Left lung (tissue), 10 donors: ENCODE results near the gene TELO2. TPM values are rescaled to one million over a fixed set of nuclear protein-coding genes. Genes with fewer than 3 reads are reported as not detected.

Experiments used
- ATAC-seq: fragments of 200-7000 bp; cut with Tn5 transposase; one replicate; pipeline ENCODE4 v1.9.1; 2020; ENCODE audit warnings: moderate library complexity
- DNase-seq, 4 donors: peaks; one replicate each; pipeline ENCODE4 v3.0.0-alpha.2; 2013 to 2020
- H3K27ac ChIP-seq, 2 donors: fragments of 200-600 bp; sonication (generic) in 1 of 2; one replicate each; pipeline versions ENCODE4 v1.5.0 to v1.8.0; 2020 to 2021
- H3K27me3 ChIP-seq, 2 donors: fragments of 200-600 bp; sonication (generic) in 1 of 2; one replicate each; pipeline versions ENCODE4 v1.5.0 to v1.8.0; 2020 to 2021
- H3K36me3 ChIP-seq, 2 donors: fragments of 200-600 bp; sonication (generic) in 1 of 2; one replicate each; pipeline versions ENCODE4 v1.5.0 to v1.8.0; 2020 to 2021
- H3K4me1 ChIP-seq, 2 donors: fragments of 200-600 bp; one replicate each; pipeline ENCODE4 v1.8.0; 2021
- H3K4me3 ChIP-seq, 2 donors: fragments of 200-600 bp; sonication (generic) in 1 of 2; one replicate each; pipeline versions ENCODE4 v1.5.0 to v1.8.0; 2020 to 2021; ENCODE audit warnings: mild to moderate bottlenecking in 1 of 2
- H3K9me3 ChIP-seq, 2 donors: fragments of 200-600 bp; sonication (generic) in 1 of 2; one replicate each; pipeline versions ENCODE4 v1.5.0 to v1.8.0; 2020 to 2021
- intact Hi-C, 2 donors: fragments of 100-400 bp; cut with DNase I; formaldehyde crosslinking; loops; one replicate each; pipeline versions ENCODE4 v1.11.2 to v1.14.2; 2022
- polyA plus RNA-seq, 6 donors: library from polyadenylated mRNA; unstranded; fragments of 120-200 nt; gene quantifications; one replicate each; pipeline ENCODE4 v1.2.1, GENCODE V29; 2013; ENCODE audit not compliant: insufficient read length in 6 of 6
- total RNA-seq, 2 donors: library from RNA; stranded (reverse); fragmentation: NEBNext Ultra II Directional; extraction: Animal tissue kit (Norgen Biotek cat#: 25700); gene quantifications; one replicate each; pipeline ENCODE4 v1.2.1, GENCODE V29; 2021
- TF ChIP-seq, protein P1 (sequence below), 2 donors: fragments of 200-600 bp; sonication (generic) in 1 of 2; IDR thresholded peaks; one replicate each; pipeline versions ENCODE4 v1.5.0 to v1.8.0; 2021; ENCODE audit warnings: antibody characterized with exemption in 2 of 2
- donor health status: DM: no; HTN: yes; CAD: no.
- donor health status: DM: no; HTN: no; CAD: no.

TELO2 gene
- total and polyA plus RNA-seq, 8 donors, result 24.5 to 49.1 (median 35.1) TPM

DNA sequence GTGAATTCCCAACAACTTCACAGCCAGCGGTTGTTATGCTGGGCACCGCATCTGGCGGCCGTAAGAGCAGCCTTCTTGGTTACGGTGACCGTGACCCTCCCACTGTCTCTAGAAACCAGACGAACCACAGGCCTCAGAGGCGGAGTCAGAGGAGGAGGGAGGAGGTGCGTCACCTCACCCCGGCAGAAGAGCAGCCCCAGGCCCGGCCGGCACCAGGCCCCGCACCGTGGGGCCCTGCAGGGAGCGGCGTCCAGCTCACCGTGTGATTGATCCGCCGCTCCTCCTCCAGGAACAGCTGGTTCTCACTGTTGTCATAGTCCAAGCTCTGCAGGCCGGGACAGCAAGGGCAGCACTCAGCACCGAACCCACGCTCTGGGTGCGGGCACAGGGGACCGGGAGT, 32.0 kb upstream of the TELO2 start:
- H3K27ac ChIP-seq, result no peak overlapping the region
- ATAC-seq, result no peak
- intact Hi-C loops, result no loop called here

DNA sequence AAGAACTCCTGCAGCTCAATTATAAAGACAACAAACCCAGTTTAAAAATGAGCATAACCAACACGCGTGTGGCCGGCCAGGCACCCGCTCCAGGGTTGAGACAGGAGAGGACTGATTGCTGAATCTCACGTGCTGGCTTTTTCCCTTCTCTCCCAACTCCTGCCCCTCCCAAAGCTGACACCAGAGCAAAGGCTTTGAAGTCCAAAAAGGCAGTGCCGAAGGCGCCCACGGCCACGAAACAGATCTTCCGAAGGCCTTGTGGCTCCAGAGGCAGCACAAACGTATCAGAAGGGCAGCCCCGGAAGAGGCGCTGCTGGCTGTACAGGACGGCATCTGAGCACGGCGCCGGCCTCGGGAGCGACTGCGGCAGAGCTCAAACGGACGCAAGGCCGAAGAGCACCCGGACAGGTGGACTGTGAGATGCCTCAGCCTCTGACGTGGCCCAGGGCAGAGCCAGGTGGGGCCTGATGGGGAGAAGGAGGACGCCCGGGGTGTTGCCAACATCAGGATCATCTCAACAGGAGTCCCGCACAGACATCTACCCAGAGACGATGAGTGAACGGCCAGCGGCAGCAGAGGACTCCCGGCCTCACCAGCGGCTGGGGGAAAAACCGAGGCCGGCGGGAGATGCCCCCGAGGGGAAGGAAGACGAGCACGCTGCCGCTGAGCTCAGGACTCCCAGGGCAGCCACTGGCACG, 28.8 kb upstream of the TELO2 start:
- ATAC-seq (no peak), DNase-seq (peak in 1 of 4 donors; percentile 69)
- Histone ChIP-seq H3K4me1 (peaks cover 0 to 11% of the 10 kb centered on the region in 2 donors), H3K4me3 (no peak overlapping the region), H3K36me3 (peaks cover 0 to 56% of the 10 kb centered on the region in 2 donors), H3K27ac (no peak overlapping the region), H3K27me3 (no peaks in the 10 kb centered on the region), H3K9me3 (no peaks in the 10 kb centered on the region)
- intact Hi-C loops, result no loop called here
- TF ChIP-seq, protein P1, sequence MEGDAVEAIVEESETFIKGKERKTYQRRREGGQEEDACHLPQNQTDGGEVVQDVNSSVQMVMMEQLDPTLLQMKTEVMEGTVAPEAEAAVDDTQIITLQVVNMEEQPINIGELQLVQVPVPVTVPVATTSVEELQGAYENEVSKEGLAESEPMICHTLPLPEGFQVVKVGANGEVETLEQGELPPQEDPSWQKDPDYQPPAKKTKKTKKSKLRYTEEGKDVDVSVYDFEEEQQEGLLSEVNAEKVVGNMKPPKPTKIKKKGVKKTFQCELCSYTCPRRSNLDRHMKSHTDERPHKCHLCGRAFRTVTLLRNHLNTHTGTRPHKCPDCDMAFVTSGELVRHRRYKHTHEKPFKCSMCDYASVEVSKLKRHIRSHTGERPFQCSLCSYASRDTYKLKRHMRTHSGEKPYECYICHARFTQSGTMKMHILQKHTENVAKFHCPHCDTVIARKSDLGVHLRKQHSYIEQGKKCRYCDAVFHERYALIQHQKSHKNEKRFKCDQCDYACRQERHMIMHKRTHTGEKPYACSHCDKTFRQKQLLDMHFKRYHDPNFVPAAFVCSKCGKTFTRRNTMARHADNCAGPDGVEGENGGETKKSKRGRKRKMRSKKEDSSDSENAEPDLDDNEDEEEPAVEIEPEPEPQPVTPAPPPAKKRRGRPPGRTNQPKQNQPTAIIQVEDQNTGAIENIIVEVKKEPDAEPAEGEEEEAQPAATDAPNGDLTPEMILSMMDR (IDR thresholded peaks at IDR 0.05), result no peak

More for the DNA sequence above, 32.0 kb upstream of the TELO2 start:
- Histone ChIP-seq H3K27me3 (no peaks in the 10 kb centered on the region), H3K4me3 (no peak overlapping the region), H3K36me3 (peaks cover 0 to 86% of the 10 kb centered on the region in 2 donors), H3K9me3 (no peaks in the 10 kb centered on the region), H3K4me1 (no peaks in the 10 kb centered on the region)
- no peak for DNase-seq
- TF ChIP-seq, protein P1 (IDR thresholded peaks at IDR 0.05), result no peak

DNA sequence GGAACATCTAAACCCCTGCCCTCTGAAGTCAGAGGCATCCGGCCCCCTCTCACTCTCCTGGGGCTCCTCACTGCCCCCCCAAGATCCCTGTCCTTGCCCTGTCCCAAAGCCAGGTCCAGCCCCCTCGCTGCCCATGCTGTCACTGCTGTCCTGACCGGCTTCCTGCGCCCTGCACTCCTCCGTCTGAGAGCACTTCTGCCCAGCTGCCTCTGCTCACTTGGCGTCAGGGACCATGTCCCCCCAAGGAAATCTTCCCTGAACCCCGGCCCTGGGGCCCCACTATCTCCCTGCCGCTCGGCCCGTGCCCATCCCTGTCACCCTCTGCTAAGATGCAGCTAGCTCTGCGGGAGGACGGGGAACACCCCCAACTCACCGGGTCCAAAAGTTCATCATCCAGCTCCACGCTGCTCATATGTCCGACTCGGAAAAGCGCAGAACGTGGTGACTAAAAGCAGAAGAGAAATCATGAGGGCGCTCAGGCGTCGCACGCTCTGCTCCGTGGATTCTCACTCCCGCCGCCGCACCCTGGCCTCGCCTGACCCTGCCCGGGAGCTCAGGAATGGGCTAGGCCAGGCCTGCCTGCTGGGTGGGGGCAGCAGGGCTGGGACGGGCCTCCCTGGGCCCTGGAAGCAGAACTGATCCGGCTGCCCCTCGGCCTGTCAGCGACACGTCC, 28.1 kb upstream of the TELO2 start:
- no peaks in the 10 kb centered on the region for H3K27me3 ChIP-seq
- DNase-seq (peak in 1 of 4 donors; percentile 67), ATAC-seq (no peak)
- peaks cover 0 to 18% of the 10 kb centered on the region in 2 donors for H3K4me1 ChIP-seq
- H3K36me3 ChIP-seq, result peaks cover 0 to 53% of the 10 kb centered on the region in 2 donors
- H3K27ac ChIP-seq, result no peak overlapping the region
- H3K4me3 ChIP-seq, result no peak overlapping the region
- no peaks in the 10 kb centered on the region for H3K9me3 ChIP-seq
- TF ChIP-seq, protein P1 (IDR thresholded peaks at IDR 0.05), result no peak
- intact Hi-C loops, result no loop called here

DNA sequence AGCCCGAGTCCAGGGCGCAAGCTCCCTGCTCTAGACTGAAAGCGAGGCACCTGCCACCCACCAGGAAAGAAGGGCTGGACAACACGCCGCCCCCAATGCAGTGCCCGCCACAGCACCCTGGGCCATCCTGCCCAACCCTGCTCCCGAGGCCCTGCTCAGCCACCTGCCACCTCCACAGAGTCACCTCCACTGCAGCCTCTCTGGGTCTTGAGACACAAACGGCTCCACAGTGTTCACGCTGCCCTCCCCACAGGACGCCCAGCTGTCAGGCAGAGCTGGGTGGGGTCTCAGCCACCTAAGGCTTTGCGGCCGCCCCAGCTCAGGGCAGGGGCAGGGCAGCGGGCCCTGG, 27.6 kb upstream of the TELO2 start:
- Histone ChIP-seq H3K27ac (no peak overlapping the region), H3K27me3 (no peaks in the 10 kb centered on the region), H3K36me3 (peaks cover 0 to 48% of the 10 kb centered on the region in 2 donors), H3K9me3 (no peaks in the 10 kb centered on the region), H3K4me3 (no peak overlapping the region), H3K4me1 (peaks cover 4 to 23% of the 10 kb centered on the region in 2 donors)
- ATAC-seq (no peak), DNase-seq (no peak)
- intact Hi-C loops, result no loop called here
- TF ChIP-seq, protein P1 (IDR thresholded peaks at IDR 0.05), result no peak

DNA sequence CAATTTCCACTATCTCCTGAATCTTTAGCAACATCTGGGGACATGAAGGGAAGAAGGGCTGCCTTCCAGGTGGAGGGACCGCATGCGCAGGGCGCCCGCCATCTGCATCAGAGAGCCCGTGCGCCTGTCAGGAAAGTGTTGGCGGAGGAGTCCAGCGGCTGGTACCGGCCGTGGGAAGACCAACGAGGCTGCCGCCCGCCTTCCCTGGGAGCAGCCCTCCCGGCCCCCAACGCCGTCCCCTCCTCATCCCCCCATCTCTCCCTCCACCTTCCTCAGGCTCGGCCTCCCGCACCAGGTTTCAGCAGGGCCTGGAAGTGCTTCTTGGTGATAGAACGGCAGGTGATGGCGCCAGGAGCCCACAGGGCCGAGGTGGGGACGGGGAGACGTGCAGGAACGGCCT, 27.1 kb upstream of the TELO2 start:
- peaks cover 9 to 28% of the 10 kb centered on the region in 2 donors for H3K4me1 ChIP-seq
- TF ChIP-seq, protein P1 (IDR thresholded peaks at IDR 0.05), result no peak
- H3K9me3 ChIP-seq, result no peaks in the 10 kb centered on the region
- H3K36me3 ChIP-seq, result peaks cover 0 to 43% of the 10 kb centered on the region in 2 donors
- peak in 1 of 4 donors; percentile 72 for DNase-seq
- no peak overlapping the region for H3K4me3 ChIP-seq
- no peaks in the 10 kb centered on the region for H3K27me3 ChIP-seq
- intact Hi-C loops, result no loop called here
- no peak for ATAC-seq
- H3K27ac ChIP-seq, result no peak overlapping the region
